Stimulated activated CD8-positive, alpha-beta memory T cell treated with anti-CD3 and anti-CD28 coated beads, Interleukin-12 subunit alpha, Interleukin-12 subunit beta, amount 100 ng/mL, for 24 hours (primary cell): Measurements from ENCODE around the gene ARHGAP25.

Experiments used
- DNase-seq: peaks from one replicate; pipeline ENCODE4 v3.0.0-alpha.2; 2020; ENCODE audit errors: extremely low read depth

The ARHGAP25 gene

GRCh38 chr2:68742626-68743415 is 8.2 kb downstream of the ARHGAP25 start:
- no peak for DNase-seq

GRCh38 chr2:68743531-68743930 is 8.9 kb downstream of the ARHGAP25 start:
- no peak for DNase-seq

GRCh38 chr2:68744366-68744912 is 9.8 kb downstream of the ARHGAP25 start:
- DNase-seq, result no peak

- no peak for DNase-seq
Observed at GRCh38 chr2:68745006-68745405, 10.4 kb downstream of the ARHGAP25 start.

DNA sequence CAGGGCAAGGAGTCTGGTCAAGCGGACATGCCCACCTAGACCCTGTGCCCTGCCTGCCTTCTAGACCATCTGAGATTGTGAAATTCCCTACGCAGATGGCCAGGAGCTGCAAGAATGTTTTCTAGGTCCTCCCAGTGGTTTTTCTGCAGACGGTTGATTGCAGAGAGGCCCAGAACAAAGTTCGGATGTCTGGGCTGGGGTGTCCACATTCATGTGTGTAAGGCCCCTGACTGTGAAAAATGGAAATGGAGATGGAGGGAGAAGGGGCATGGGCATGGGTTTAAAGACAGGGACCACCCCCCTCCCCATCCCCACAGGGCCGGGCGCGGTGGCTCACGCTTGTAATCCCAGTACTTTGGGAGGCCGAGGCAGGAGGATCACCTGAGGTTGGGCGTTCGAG is 11.8 kb downstream of the ARHGAP25 start:
- DNase-seq, result no peak

DNA sequence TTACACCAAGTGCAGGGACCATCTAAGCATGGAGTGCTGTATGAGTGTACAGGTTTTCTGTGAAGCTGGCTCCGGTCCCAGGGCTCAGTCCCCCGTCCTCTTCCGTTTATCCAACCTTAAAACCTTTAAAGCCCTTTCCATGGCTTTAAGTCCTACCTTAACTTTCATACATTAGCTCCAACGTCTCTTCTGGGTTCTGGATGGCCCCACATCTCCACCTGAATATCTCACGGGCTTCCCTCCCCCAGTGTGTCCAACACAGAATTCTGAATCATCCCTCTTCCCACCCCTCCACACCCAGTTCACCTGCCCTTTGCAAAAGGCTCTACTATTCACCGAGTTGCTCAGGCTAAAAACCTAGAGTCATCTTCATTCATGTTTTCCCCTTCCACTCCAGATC is 12.8 kb downstream of the ARHGAP25 start:
- DNase-seq, result no peak

GRCh38 chr2:68747900-68748299 is 13.3 kb downstream of the ARHGAP25 start:
- DNase-seq, result no peak

DNA sequence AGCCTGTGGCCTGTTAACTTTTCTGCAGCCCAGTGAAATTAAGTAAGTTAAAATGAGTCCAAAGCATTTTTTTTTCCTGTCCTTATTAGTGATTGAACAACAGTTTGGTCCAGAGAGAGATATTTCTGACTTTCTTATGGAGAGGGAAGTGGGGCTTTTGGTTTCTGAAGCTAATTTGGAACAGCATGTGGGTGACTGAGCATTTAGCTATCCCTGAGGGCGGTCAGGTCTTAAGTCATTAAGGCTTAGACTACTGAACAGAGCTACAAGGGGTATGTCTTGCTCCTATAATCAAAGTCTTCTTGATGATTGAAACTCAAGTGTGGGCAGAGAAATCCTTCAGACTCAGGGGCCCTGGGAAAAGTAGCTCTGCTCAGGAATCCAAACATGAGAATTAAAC is 14.0 kb downstream of the ARHGAP25 start:
- DNase-seq, result no peak

GRCh38 chr2:68749345-68749744 is 14.7 kb downstream of the ARHGAP25 start:
- no peak for DNase-seq

DNA sequence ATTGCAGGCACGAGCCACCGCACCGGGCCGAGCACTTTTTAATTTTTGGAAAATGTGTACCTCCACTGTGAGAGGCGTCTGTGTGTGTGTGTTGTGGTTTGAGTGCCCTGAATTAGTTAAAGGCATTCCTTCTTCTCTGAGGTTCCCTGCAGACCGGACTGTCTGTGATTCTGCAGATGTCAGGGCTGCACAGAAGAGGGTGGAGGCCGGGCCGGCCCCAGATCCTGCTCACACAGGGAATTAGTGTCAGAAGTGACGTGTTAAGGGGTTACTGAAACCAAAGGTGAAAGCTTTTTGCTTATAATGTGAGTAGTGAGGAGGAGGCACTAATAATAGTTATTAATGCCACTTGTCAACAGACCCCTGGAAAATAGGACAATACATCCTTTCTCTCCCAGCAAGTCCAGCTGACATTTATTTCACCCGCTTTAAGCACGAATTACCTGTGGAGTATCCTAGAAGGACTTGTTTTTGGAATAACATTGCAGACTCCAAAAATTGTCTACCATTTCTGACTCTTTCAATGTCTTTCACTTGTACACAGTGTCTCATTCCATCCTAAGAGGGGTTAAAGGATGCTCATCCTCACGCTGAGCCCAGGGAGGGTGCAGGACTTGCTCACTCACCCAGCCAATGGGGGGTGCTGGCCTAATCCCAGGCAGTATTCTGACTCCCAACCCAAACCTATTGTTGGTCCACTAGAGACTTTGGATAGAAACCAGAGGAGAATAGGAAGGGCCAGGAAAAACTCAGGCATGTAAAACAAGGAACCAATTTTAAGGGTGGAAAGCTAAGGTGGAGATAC is 16.2 kb downstream of the ARHGAP25 start:
- DNase-seq, result no peak

DNA sequence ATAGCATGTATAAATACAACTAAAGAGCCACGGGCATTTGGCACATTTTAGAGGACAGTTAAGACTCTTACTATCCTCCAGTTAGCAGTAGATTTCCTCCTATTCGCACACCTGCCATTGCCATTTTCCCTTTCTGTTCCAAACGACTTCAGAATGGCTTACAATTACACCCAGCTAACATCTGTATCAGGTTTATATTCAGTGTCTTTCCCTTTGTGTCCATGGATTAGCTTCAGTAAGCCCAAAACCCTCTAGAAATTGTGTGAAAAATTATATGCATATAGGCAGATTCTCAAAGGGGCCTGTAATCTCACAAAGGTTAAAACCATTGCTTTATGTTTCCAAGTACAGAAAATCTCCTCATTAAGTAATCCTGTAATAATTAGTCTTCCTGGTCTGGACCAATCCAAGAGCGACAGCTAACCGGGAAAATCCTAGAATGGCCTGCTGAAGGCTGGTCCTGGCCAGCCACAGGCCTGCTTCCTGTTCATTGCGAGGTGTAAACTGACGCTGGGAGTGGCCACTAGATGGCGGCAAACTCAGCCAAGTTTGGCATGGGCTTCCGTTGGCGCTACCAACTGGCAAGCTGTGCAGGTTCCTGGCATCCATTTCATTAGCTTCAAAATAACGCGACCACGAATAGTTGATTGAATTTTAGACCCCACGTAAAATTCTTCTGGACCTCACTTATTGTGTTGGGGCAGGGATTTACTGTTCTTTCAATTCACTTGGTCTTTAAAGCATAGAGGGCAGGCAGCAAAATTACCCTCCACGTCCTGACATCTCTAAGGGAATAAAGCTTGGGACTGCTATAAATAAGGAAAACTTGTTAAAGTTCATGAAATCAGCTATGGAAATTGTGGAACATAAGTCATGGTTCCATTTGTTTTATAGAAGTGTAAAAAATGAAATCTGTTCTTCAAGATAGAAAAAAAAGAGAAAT is 17.1 kb downstream of the ARHGAP25 start:
- DNase-seq, result peak; percentile 64

- no peak for DNase-seq
Observed at GRCh38 chr2:68753318-68753717, 18.7 kb downstream of the ARHGAP25 start.

DNA sequence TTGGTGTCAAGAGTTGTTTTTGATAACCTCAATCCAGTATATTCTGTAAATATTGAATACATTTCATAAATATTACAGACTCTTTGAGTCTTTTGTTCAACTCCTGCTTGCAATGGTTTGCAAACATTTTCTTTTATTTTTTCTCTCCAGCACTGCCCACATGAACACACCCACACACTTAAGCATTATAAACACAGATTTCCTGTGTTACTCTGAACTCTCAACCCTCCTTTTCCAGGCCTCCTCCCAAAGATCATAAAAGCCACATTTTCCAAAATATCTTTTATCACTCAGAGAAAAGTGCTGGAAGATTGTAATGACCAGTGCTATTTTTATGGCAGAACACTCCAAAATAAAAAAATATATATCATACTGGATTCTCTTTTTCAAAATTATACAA is 20.5 kb downstream of the ARHGAP25 start:
- no peak for DNase-seq

DNA sequence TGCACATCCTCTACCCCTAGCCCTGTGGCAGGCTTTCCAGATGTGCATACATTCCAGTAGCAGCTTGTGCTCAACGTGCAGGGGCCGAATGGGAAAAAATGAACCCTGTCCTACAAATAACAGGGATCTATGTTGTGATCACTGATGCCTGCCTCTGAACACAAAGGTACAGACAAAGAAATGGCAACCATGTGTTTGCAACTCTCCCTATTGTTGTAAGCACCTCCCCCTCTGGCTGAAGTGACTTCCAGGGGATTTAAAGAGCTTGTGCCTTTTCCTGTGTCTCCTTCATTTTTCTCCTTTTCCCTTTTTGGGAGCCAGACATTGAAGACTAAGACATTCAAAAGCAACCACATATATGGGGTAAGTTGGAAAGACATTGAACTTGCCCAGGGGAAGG is 21.6 kb downstream of the ARHGAP25 start:
- DNase-seq, result no peak

DNA sequence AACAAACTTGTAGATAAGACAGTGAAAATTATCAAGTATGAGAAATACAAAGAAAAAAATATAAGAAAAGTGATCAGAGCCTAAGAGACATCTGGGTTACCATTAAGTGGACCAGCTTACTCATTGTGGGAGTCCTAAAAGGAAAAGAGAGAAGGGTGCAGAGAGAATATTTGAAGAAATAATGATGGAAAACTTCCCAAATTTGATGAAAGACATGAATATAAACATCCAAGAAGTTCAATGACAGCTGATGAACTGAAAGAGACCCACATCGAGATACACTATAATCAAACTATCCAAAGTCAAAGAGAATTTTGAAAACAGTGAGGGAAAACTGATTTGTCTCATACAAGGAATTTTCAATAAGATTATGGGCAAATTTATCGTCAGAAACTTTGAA is 22.5 kb downstream of the ARHGAP25 start:
- no peak for DNase-seq

GRCh38 chr2:68762100-68762499 is 27.5 kb downstream of the ARHGAP25 start:
- DNase-seq, result no peak

- DNase-seq, result no peak
Observed at GRCh38 chr2:68762665-68763064, 28.1 kb downstream of the ARHGAP25 start.

DNA sequence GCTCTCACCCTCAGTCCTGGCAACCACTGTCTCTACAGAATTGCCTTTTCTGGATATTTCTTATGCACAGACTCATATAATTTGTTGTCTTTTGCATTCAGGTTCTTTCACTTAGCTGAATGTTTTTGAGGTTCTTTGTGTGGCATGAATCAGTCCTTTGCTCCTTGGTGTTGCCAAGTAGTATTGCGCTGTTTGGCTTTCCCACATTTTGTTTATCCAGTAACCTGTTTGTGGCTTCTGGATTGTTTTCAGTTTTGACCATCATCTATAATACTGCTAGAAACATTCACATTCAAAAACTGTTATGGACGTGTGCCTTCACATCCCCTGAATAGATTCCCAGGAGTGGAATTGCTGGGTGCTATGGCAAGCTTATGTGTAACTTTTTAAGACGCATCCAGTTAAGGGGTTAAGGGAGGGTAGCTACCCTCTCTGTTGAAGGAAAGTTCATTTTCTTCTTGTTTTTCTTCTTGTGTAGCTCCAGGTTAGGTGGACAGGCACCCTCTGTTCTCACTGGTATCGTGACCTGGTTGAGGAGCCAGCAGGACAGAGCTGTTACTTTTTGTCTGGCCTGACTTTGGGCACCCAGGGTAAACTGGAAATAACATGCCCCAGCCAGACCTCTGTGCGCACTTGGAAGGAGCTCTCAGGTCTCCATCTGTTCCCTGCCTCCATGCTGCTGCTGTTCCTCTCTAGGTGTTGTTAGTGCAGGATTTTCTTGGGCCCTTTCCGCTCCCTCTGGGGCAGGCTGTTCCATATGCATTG is 29.6 kb downstream of the ARHGAP25 start:
- no peak for DNase-seq

- no peak for DNase-seq
Observed at GRCh38 chr2:68764806-68765311, 30.2 kb downstream of the ARHGAP25 start.

GRCh38 chr2:68765739-68766375 is 31.2 kb downstream of the ARHGAP25 start:
- DNase-seq, result no peak
